BE2C (cell line): Measurements from ENCODE around the gene RGL1.

Experiments used
- DNase-seq: peaks from one replicate; pipeline ENCODE4 v3.0.0-alpha.2; 2020
- H3K27me3 ChIP-seq: fragments of 250-450 bp; sonication (Bioruptor Pico); 2 replicates; pipeline ENCODE4 v1.5.1; 2020; ENCODE audit warnings: mild to moderate bottlenecking
- H3K36me3 ChIP-seq: fragments of 250-450 bp; sonication (Bioruptor Pico); 2 replicates; pipeline ENCODE4 v1.5.1; 2020; ENCODE audit warnings: mild to moderate bottlenecking
- H3K4me1 ChIP-seq: fragments of 250-450 bp; sonication (Bioruptor Pico); 2 replicates; pipeline ENCODE4 v1.5.1; 2020
- H3K4me3 ChIP-seq: 2 replicates; pipeline ENCODE4 v1.5.1; 2011; ENCODE audit warnings: low read depth, low read length
- H3K9me3 ChIP-seq: fragments of 250-450 bp; sonication (Bioruptor Pico); 2 replicates; pipeline ENCODE4 v1.5.1; 2020
- CTCF ChIP-seq: IDR thresholded peaks from 2 replicates; pipeline ENCODE4 v1.5.1; 2012; ENCODE audit warnings: mild to moderate bottlenecking, low read depth, low read length

Gene RGL1

GRCh38 chr1:183901748-183902330, 96.9 kb downstream of the RGL1 start:
- Histone ChIP-seq H3K36me3 (no peaks in the 10 kb centered on the region), H3K4me1 (no peaks in the 10 kb centered on the region)
- DNase-seq, result no peak

GRCh38 chr1:183903101-183903500, 98.2 kb downstream of the RGL1 start:
- H3K36me3 ChIP-seq, result no peaks in the 10 kb centered on the region
- no peaks in the 10 kb centered on the region for H3K9me3 ChIP-seq
- no peak for DNase-seq
- no peak for TF ChIP-seq CTCF
- H3K4me3 ChIP-seq, result no peak overlapping the region
- H3K27me3 ChIP-seq, result no peaks in the 10 kb centered on the region
- H3K4me1 ChIP-seq, result no peaks in the 10 kb centered on the region

More at GRCh38 chr1:183901748-183902330, 96.9 kb downstream of the RGL1 start:
- H3K4me3 ChIP-seq, result no peak overlapping the region
- TF ChIP-seq CTCF, result no peak
- no peaks in the 10 kb centered on the region for H3K27me3 ChIP-seq
- H3K9me3 ChIP-seq, result no peaks in the 10 kb centered on the region

- no peaks in the 10 kb centered on the region for H3K36me3 ChIP-seq
- no peaks in the 10 kb centered on the region for H3K4me1 ChIP-seq
- no peak for DNase-seq
- no peaks in the 10 kb centered on the region for H3K27me3 ChIP-seq
- H3K9me3 ChIP-seq, result no peaks in the 10 kb centered on the region
- H3K4me3 ChIP-seq, result no peak overlapping the region
- TF ChIP-seq CTCF, result no peak
Measured at GRCh38 chr1:183905508-183906113, 100.7 kb downstream of the RGL1 start.

GRCh38 chr1:183907070-183907469, 102.2 kb downstream of the RGL1 start:
- Histone ChIP-seq H3K36me3 (peaks cover under 1% of the 10 kb centered on the region; the same call in 1 of the 2 replicates), H3K4me3 (no peak overlapping the region), H3K9me3 (no peaks in the 10 kb centered on the region), H3K27me3 (no peaks in the 10 kb centered on the region), H3K4me1 (no peaks in the 10 kb centered on the region)
- no peak for DNase-seq
- no peak for TF ChIP-seq CTCF

- DNase-seq, result no peak
- Histone ChIP-seq H3K4me1 (no peaks in the 10 kb centered on the region), H3K9me3 (no peaks in the 10 kb centered on the region), H3K27me3 (no peaks in the 10 kb centered on the region), H3K36me3 (peaks cover 6% of the 10 kb centered on the region; the same call in 1 of the 2 replicates), H3K4me3 (no peak overlapping the region)
- no peak for TF ChIP-seq CTCF
Measured at GRCh38 chr1:183908079-183908478, 103.2 kb downstream of the RGL1 start.

- Histone ChIP-seq H3K36me3 (peaks cover 6% of the 10 kb centered on the region; the same call in 1 of the 2 replicates), H3K27me3 (no peaks in the 10 kb centered on the region), H3K4me3 (no peak overlapping the region), H3K9me3 (no peaks in the 10 kb centered on the region), H3K4me1 (no peaks in the 10 kb centered on the region)
- no peak for TF ChIP-seq CTCF
- DNase-seq, result no peak
Measured at GRCh38 chr1:183909672-183910071, 104.8 kb downstream of the RGL1 start.
